NCI-H446 treated with DMSO at 0.1 percent for 48 hours (cell line): ENCODE data around the gene OR2H2.
A peak's percentile ranks its signal among the peaks of the same experiment; 100 is the strongest.

Source experiments
- DNase-seq: peaks from one replicate; lab custom pipeline; 2025; lab: John Stamatoyannopoulos, UW

The OR2H2 gene

GRCh38 chr6:29593199-29593855 is 8.4 kb downstream of the OR2H2 start:
- no peak for DNase-seq

GRCh38 chr6:29596381-29596900 is 11.5 kb downstream of the OR2H2 start:
- no peak for DNase-seq

DNA sequence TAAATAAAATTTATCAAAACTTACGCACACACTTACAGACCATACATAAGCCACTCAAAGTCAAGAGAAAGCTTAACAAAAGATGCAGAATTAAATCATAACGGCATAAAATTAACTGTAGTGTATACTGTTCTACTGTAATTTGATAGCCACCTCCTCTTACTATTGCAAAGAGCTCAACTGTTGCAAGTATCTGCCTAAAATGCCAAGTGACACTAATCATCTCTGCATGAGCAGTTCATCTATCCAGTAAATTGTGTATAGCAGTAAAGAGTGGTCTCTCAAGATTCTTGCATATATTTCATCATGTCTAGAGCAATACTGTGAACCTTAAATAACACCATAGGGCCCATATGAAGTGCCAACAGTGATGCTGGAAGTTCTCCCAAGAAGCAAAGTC is 12.3 kb downstream of the OR2H2 start:
- no peak for DNase-seq

DNA sequence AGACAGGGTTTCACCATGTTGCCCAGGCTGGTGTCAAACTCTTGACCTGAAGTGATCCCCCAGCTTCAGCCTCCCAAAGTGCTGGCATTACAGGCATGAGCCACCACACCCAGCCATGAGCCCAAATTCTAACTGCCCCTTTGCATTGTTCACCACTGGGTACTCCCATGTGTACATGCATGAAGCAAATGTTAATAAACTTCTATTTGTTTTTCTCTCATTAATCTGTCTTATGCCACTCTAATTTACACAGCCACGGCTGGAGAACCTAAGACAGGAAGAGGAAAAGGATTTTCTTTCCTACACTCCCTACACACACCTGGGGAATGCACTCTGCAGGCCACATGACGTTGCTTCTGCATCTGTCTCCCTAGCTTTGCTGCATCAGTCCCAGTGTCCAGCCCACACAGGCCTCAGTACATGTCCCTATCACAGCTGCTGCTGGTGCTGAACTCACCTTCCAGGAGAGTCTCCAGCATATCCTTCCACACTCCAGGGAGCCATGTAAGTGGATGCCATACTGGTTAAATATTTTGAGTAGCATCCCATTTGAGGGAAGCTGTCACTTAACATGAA is 13.3 kb downstream of the OR2H2 start:
- no peak for DNase-seq

GRCh38 chr6:29602564-29603361 is 17.8 kb downstream of the OR2H2 start:
- DNase-seq: no peak

DNA sequence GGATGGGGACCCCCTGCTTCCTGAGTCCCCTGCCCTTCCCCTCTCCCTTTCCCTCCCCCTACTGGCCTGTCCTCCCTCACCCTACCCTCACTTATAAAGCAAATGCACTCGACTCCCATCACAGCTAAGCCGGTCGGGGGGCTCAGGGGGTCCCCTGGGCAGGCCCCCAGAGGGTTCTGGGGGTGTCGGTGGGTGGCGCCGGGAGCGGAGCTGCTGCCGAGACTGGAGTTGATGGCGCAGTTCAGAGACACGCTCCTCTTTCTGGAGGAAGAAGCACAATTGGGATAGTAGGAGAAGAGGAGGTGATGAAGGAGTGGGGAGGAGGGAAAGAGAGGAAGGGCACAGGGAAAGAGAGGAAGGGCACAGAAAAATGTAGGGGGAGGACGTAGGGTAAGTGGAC is 18.5 kb downstream of the OR2H2 start:
- DNase-seq: no peak

DNA sequence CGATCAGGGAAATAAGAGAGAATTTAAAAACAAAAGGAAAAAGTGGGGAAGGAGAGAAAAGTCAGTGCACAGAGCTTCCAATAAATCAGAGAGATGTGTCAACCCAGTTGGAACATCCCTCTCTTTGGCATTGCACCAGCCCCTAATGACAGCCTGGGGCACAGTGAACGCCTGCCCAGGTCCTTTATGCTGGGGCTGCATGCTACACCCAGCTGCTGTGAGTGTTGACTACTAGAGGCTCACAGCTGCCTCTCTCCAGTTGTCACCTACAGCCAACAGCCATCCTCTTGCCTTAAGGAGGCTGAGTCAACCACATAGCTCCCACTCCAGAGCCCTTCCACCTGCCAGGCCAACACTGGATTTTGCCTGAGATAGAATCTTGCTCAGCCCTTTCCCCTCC is 19.0 kb downstream of the OR2H2 start:
- DNase-seq: no peak

GRCh38 chr6:29608131-29608530 is 23.2 kb downstream of the OR2H2 start:
- no peak for DNase-seq

DNA sequence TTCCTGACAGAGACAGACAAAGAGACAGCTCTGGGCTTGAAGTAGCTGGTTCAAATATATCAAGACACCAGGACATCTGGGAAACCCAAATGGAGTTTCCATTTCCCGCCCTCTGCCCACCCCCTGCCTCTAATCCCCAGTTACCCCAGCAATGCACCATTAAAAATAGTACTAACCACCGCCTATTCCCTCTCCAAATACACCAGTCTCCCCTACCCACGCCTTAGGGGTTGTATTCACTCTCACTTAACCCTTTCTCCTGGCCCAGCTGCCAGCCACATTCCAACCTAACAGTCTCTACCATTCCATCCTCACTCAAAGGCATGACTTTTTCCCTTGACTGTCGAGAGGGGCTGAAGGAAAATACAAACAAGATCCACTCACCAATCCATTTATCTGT is 25.6 kb downstream of the OR2H2 start:
- no peak for DNase-seq

- no peak for DNase-seq
These were observed 26.5 kb downstream of the OR2H2 start for GRCh38 chr6:29611426-29611825.

- DNase-seq: no peak
These were observed 33.0 kb downstream of the OR2H2 start for GRCh38 chr6:29617782-29618554.

DNA sequence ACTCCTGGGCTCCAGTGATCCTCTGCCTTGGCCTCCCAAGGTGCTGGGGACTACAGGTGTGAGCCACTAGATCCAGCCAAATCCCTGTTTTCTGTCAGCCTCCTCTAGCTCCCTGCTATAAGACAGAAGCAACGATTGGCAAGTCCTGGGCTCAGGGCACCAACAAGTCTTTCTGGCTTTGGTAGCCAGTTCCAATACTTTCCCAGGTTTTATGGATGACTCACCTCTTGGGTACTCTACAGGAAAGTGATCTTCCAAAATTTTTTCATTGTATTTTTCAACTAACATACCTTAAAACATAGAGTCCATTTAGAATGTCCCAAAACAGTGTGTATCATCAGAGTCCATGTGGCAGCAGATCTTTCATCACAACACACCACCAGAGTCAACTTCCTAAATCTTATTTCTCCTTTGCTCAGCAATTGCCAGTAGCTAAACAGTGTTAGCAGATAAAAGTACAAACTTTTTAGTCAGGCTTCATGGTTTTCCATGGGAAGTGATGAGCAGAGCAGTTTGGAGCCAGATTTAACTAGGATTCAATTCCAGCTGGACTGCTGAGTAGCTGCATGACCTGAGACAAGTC is 34.7 kb downstream of the OR2H2 start:
- no peak for DNase-seq

GRCh38 chr6:29620630-29621029 is 35.7 kb downstream of the OR2H2 start:
- DNase-seq: no peak

GRCh38 chr6:29624520-29624961 is 39.6 kb downstream of the OR2H2 start:
- DNase-seq: no peak

GRCh38 chr6:29625337-29625930 is 40.5 kb downstream of the OR2H2 start:
- no peak for DNase-seq

- DNase-seq: no peak
These were observed 42.2 kb downstream of the OR2H2 start for GRCh38 chr6:29626948-29627754.

- DNase-seq: no peak
These were observed 43.0 kb downstream of the OR2H2 start for GRCh38 chr6:29627755-29628418.

DNA sequence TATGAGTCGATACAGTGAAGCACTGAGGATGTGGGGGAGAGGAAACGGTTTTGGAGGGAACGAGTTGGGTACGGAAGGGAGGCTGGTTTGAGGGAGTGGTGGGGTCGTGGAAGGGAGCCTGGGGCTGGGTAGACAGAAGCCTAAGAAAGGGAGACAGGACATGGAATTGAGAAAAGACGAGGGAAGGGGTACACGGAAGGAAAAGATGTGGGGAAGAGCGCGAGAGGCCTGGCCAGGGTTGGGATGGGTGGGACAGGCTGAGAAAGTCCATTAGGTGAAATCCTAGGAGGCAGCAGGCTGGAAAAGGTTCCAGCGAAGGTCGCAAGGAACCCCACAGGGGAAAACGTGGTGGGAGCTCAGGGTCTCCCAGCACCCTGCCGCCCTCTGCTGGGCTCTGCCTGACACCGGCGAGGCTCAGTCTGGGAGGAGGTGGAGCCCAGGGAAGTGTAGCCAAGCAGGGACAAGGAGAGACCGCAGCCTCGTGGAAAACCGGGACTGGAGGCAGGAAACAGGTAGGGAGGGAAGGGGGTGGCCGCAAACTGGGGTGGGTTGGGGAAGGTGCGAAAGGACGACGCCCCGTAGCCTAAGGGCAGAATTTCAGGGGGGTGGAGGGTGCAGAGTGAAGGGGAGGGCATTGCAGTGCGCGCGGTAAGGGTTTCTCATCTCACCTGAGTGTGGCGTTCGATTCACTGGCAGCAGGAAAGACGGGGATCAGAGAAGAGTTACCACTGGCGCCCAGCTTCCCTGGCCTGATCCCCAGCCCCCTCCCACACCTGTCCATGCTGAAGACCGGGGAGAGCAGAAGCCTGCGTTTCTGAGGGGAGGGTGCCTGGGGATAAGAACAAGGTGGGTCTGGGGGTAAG is 43.7 kb downstream of the OR2H2 start:
- DNase-seq: peak; percentile 14

DNA sequence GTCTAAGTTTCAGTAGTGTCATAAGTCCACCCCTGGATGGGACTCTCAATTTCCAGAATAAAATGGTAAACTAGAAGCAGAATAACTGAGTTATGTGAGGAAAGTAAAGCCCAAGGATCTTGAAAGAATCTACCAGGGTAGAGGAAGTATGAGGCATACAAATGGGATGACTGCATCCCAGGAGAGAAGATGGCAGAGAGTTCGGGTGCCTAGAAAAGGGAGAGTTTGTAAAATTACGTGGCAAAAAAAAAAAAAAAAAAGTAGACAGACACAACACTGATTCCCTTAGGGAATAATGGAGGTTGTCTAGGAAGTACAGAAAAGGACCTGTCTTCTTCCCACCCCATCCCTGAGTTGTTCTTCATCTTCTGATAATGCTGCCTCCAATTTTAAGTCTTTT is 44.6 kb downstream of the OR2H2 start:
- DNase-seq: no peak
